ENCODE measurements around the gene PRDM1.
"Not testable (repeated sequence)": the region's sequence is repeated elsewhere in the genome, so short reads cannot be mapped to it uniquely, and the experiment has no call there.

Gene PRDM1

GRCh38 chr6:106142876-106143431, 56.8 kb downstream of the PRDM1 start:
- no peak for DNase-seq

- DNase-seq: no peak
These were observed 57.5 kb downstream of the PRDM1 start for GRCh38 chr6:106143665-106144064.

GRCh38 chr6:106145144-106145543, 59.0 kb downstream of the PRDM1 start:
- no peak for DNase-seq

GRCh38 chr6:106145741-106146227, 59.6 kb downstream of the PRDM1 start:
- DNase-seq: no peak

GRCh38 chr6:106146852-106147351, 60.8 kb downstream of the PRDM1 start:
- no peak for DNase-seq

GRCh38 chr6:106147476-106147875, 61.3 kb downstream of the PRDM1 start:
- DNase-seq: no peak

GRCh38 chr6:106149472-106150069, 63.4 kb downstream of the PRDM1 start:
- no peak for DNase-seq

- DNase-seq: not testable (repeated sequence)
These were observed 66.3 kb downstream of the PRDM1 start for GRCh38 chr6:106152476-106152875.

- no peak for DNase-seq
These were observed 66.8 kb downstream of the PRDM1 start for GRCh38 chr6:106152952-106153351.

GRCh38 chr6:106154326-106154725, 68.2 kb downstream of the PRDM1 start:
- DNase-seq: no peak

GRCh38 chr6:106155219-106155830, 69.2 kb downstream of the PRDM1 start:
- no peak for DNase-seq

- DNase-seq: no peak
These were observed 70.3 kb downstream of the PRDM1 start for GRCh38 chr6:106156413-106156812.

- DNase-seq: no peak
These were observed 70.7 kb downstream of the PRDM1 start for GRCh38 chr6:106156863-106157262.

- no peak for DNase-seq
These were observed 72.7 kb downstream of the PRDM1 start for GRCh38 chr6:106158816-106159215.
